ENCODE measurements around the gene AFTPH. TPM values are rescaled to one million over a fixed set of nuclear protein-coding genes. Genes with fewer than 3 reads are reported as not detected.

The AFTPH gene
- total and polyA plus RNA-seq, 9 of the 15 experiments (the other 6 are each of a cell fraction or from before 2014, with no cell fraction given): 8.0 to 26.2 (median 13.8) TPM

- TF ChIP-seq ZNF280B (CRISPR knock-in tag; IDR thresholded peaks at IDR 0.05) (no peak), FOXK2 (conservative IDR thresholded peaks at IDR 0.05 in 1 of 2, IDR thresholded peaks at IDR 0.05 in 1 of 2; ENCODE audit: low read depth in 2 of 2) (no peak), ELF1 (tag; IDR thresholded peaks at IDR 0.05) (peak; percentile 51), FOXJ2 (tag; IDR thresholded peaks at IDR 0.05) (no peak), ZNF551 (CRISPR knock-in tag; IDR thresholded peaks at IDR 0.05) (no peak), RBM39 (optimal IDR thresholded peaks at IDR 0.05; ENCODE audit: low read depth, low read length) (no peak), NFE2 (IDR thresholded peaks at IDR 0.05; ENCODE audit: low read depth) (no peak), ZFP36 (IDR thresholded peaks at IDR 0.05; ENCODE audit: low read depth, low read length, partially characterized antibody) (peak; percentile 11), ZNF121 (CRISPR knock-in tag; conservative IDR thresholded peaks at IDR 0.05) (no peak), SMARCA4 (IDR thresholded peaks at IDR 0.05) (no peak), FOXP1 (CRISPR knock-in tag; IDR thresholded peaks at IDR 0.05) (no peak), HMBOX1 (IDR thresholded peaks at IDR 0.05) (no peak), CXXC5 (CRISPR knock-in tag; IDR thresholded peaks at IDR 0.05) (no peak), ARID4B (CRISPR knock-in tag; IDR thresholded peaks at IDR 0.05) (no peak), ZNF274 (IDR thresholded peaks at IDR 0.05; ENCODE audit: borderline replicate concordance, low read depth, low read length) (no peak), USF1 (CRISPR knock-in tag; IDR thresholded peaks at IDR 0.05) (no peak), ZHX1 (conservative IDR thresholded peaks at IDR 0.05; ENCODE audit: low read length) (no peak), BCOR (IDR thresholded peaks at IDR 0.05) (no peak)
Observed at GRCh38 chr2:64482765-64483504, 41.2 kb upstream of the AFTPH start (continued).

All from K562 (cell line).